Nephron (organoid): ENCODE results near the gene CRTC3.

Experiments
- H3K27ac Mint-ChIP-seq, 3 experiments: 2 replicates each; pipeline ENCODE4 v1.8.0; 2020; ENCODE audit warnings: mixed read lengths in 3 of 3, mild to moderate bottlenecking in 2 of 3, moderate library complexity in 1 of 3
- H3K27me3 Mint-ChIP-seq: 2 replicates; pipeline ENCODE4 v1.8.0; 2021; ENCODE audit warnings: low read depth, mild to moderate bottlenecking, moderate library complexity, mixed read lengths
- H3K36me3 Mint-ChIP-seq: 2 replicates; pipeline ENCODE4 v1.8.0; 2020; ENCODE audit warnings: low read depth, mixed read lengths
- H3K4me1 Mint-ChIP-seq: 2 replicates; pipeline ENCODE4 v1.8.0; 2020; ENCODE audit warnings: mixed read lengths
- H3K4me3 Mint-ChIP-seq, 3 experiments: 2 replicates each; pipeline ENCODE4 v1.8.0; 2020; ENCODE audit warnings: mild to moderate bottlenecking in 3 of 3, mixed read lengths in 3 of 3, moderate library complexity in 2 of 3
- H3K9me3 Mint-ChIP-seq: 2 replicates; pipeline ENCODE4 v1.8.0; 2020; ENCODE audit warnings: mixed read lengths
- CTCF ChIP-seq, 3 experiments: fragments of 200-600 bp; sonication (generic); IDR thresholded peaks; one replicate each; pipeline ENCODE4 v1.5.0; 2021; ENCODE audit warnings: antibody characterized with exemption in 3 of 3; ENCODE audit not compliant: unreplicated experiment in 3 of 3

The CRTC3 gene

GRCh38 chr15:90571063-90571541 lies 41.4 kb downstream of the CRTC3 start:
- Mint-ChIP-seq H3K27ac (no peak overlapping the region), H3K36me3 (peaks cover 43% of the 10 kb centered on the region), H3K27me3 (no peaks in the 10 kb centered on the region), H3K4me3 (no peak overlapping the region), H3K4me1 (no peaks in the 10 kb centered on the region), H3K9me3 (peaks cover 22% of the 10 kb centered on the region)
- no peak for TF ChIP-seq CTCF (IDR thresholded peaks at IDR 0.05; ENCODE audit: unreplicated experiment in 3 of 3)

GRCh38 chr15:90572893-90573292 lies 43.2 kb downstream of the CRTC3 start:
- Mint-ChIP-seq H3K27me3 (peaks cover 3% of the 10 kb centered on the region), H3K27ac (no peak overlapping the region), H3K9me3 (peaks cover 14% of the 10 kb centered on the region), H3K36me3 (peaks cover 39% of the 10 kb centered on the region), H3K4me3 (no peak overlapping the region), H3K4me1 (peaks cover 6% of the 10 kb centered on the region)
- TF ChIP-seq CTCF (IDR thresholded peaks at IDR 0.05; ENCODE audit: unreplicated experiment in 3 of 3) = no peak

GRCh38 chr15:90576711-90577389 lies 47.1 kb downstream of the CRTC3 start:
- peaks cover 10% of the 10 kb centered on the region for H3K4me1 Mint-ChIP-seq

GRCh38 chr15:90579213-90579612 lies 49.5 kb downstream of the CRTC3 start:
- H3K4me3 Mint-ChIP-seq = no peak overlapping the region
- peaks cover 3% of the 10 kb centered on the region for H3K9me3 Mint-ChIP-seq
- no peak overlapping the region for H3K27ac Mint-ChIP-seq
- TF ChIP-seq CTCF (IDR thresholded peaks at IDR 0.05; ENCODE audit: unreplicated experiment in 3 of 3) = no peak
- peaks cover 16% of the 10 kb centered on the region for H3K36me3 Mint-ChIP-seq
- peaks cover 25% of the 10 kb centered on the region for H3K4me1 Mint-ChIP-seq
- H3K27me3 Mint-ChIP-seq = peaks cover 3% of the 10 kb centered on the region

More at GRCh38 chr15:90576711-90577389, 47.1 kb downstream of the CRTC3 start:
- no peak overlapping the region for H3K4me3 Mint-ChIP-seq
- H3K27me3 Mint-ChIP-seq = peaks cover 3% of the 10 kb centered on the region
- H3K36me3 Mint-ChIP-seq = peaks cover 24% of the 10 kb centered on the region
- no peak for TF ChIP-seq CTCF (IDR thresholded peaks at IDR 0.05; ENCODE audit: unreplicated experiment in 3 of 3)
- H3K27ac Mint-ChIP-seq = peak overlapping the region in 1 of 3 experiments; percentile 6
- H3K9me3 Mint-ChIP-seq = peaks cover 12% of the 10 kb centered on the region

GRCh38 chr15:90580099-90580498 lies 50.4 kb downstream of the CRTC3 start:
- Mint-ChIP-seq H3K27ac (no peak overlapping the region), H3K9me3 (no peaks in the 10 kb centered on the region), H3K27me3 (peaks cover 3% of the 10 kb centered on the region), H3K4me3 (no peak overlapping the region), H3K36me3 (peaks cover 11% of the 10 kb centered on the region), H3K4me1 (peaks cover 25% of the 10 kb centered on the region)
- no peak for TF ChIP-seq CTCF (IDR thresholded peaks at IDR 0.05; ENCODE audit: unreplicated experiment in 3 of 3)

GRCh38 chr15:90580541-90580940 lies 50.8 kb downstream of the CRTC3 start:
- Mint-ChIP-seq H3K4me1 (peaks cover 25% of the 10 kb centered on the region), H3K4me3 (no peak overlapping the region), H3K36me3 (peaks cover 11% of the 10 kb centered on the region), H3K27ac (no peak overlapping the region), H3K27me3 (peaks cover 3% of the 10 kb centered on the region), H3K9me3 (no peaks in the 10 kb centered on the region)
- no peak for TF ChIP-seq CTCF (IDR thresholded peaks at IDR 0.05; ENCODE audit: unreplicated experiment in 3 of 3)
